Smooth muscle cell (in vitro differentiated cells): Measurements from ENCODE around the gene C11orf42. TPM values are rescaled to one million over a fixed set of nuclear protein-coding genes. Genes with fewer than 3 reads are reported as not detected.

Experiments
- DNase-seq: peaks from one replicate; lab custom pipeline; 2025; ENCODE audit not compliant: unreplicated experiment; lab: John Stamatoyannopoulos, UW
- H2AFZ ChIP-seq: fragments of 200-600 bp; sonication (generic); 2 replicates; pipeline ENCODE4 v1.6.0; 2016; ENCODE audit warnings: antibody characterized with exemption, low read depth, mild to moderate bottlenecking
- H3F3A ChIP-seq: fragments of 200-600 bp; sonication (generic); 2 replicates; pipeline ENCODE4 v1.6.0; 2017; ENCODE audit warnings: antibody characterized with exemption, low read depth
- H3K27ac ChIP-seq: fragments of 200-600 bp; sonication (generic); 2 replicates; pipeline ENCODE4 v1.5.1; 2016; ENCODE audit warnings: low read depth, mild to moderate bottlenecking
- H3K27me3 ChIP-seq: fragments of 200-600 bp; sonication (generic); 2 replicates; pipeline ENCODE4 v1.6.1; 2016; ENCODE audit warnings: low read depth, mild to moderate bottlenecking
- H3K36me3 ChIP-seq: fragments of 200-600 bp; sonication (generic); 2 replicates; pipeline ENCODE4 v1.5.1; 2016; ENCODE audit warnings: low read depth
- H3K4me1 ChIP-seq: fragments of 200-600 bp; sonication (generic); 2 replicates; pipeline ENCODE4 v1.5.1; 2016; ENCODE audit warnings: low read depth
- H3K4me2 ChIP-seq: fragments of 200-600 bp; sonication (generic); 2 replicates; pipeline ENCODE4 v1.6.0; 2016; ENCODE audit warnings: mild to moderate bottlenecking
- H3K4me3 ChIP-seq: fragments of 200-600 bp; sonication (generic); 2 replicates; pipeline ENCODE4 v1.5.1; 2016; ENCODE audit warnings: mild to moderate bottlenecking
- H3K79me2 ChIP-seq: fragments of 200-600 bp; sonication (generic); 2 replicates; pipeline ENCODE4 v1.6.0; 2016; ENCODE audit warnings: low read depth, mild to moderate bottlenecking
- H3K9ac ChIP-seq: fragments of 200-600 bp; sonication (generic); 2 replicates; pipeline ENCODE4 v1.6.0; 2016; ENCODE audit warnings: low read depth
- H3K9me3 ChIP-seq: fragments of 200-600 bp; sonication (generic); replicated peaks from 2 replicates; pipeline ENCODE4 v1.5.1; 2016; ENCODE audit warnings: low read depth
- H4K20me1 ChIP-seq: fragments of 200-600 bp; sonication (generic); 2 replicates; pipeline ENCODE4 v1.6.0; 2016; ENCODE audit warnings: low read depth
- CTCF ChIP-seq: fragments of 200-600 bp; sonication (generic); IDR thresholded peaks from 2 replicates; pipeline ENCODE4 v1.5.1; 2017; ENCODE audit warnings: borderline replicate concordance, mild to moderate bottlenecking, antibody characterized with exemption; ENCODE audit not compliant: insufficient read depth, poor library complexity, severe bottlenecking
- WGBS: methylation state at CpG from one replicate; pipeline ENCODE4 v1.1.7; 2016; ENCODE audit warnings: low lambda C conversion rate; 5-methylcytosine and 5-hydroxymethylcytosine counted together
- polyA plus RNA-seq: library from polyadenylated mRNA; unstranded; fragments of >200 nt; fragmentation: Nextera tagmentation; extraction: Ambion mirVana; gene quantifications from 2 replicates; pipeline ENCODE4 v1.2.1, GENCODE V29; 2016
- total RNA-seq: library from RNA; depleted of rRNA; stranded (reverse); fragments of >200 nt; gene quantifications from 2 replicates; pipeline ENCODE4 v1.2.3, GENCODE V29; 2014

Gene C11orf42
- not detected in 2 replicates for total RNA-seq
- 0.41 TPM in 1 of 2 replicates, not detected in the other for polyA plus RNA-seq

DNA sequence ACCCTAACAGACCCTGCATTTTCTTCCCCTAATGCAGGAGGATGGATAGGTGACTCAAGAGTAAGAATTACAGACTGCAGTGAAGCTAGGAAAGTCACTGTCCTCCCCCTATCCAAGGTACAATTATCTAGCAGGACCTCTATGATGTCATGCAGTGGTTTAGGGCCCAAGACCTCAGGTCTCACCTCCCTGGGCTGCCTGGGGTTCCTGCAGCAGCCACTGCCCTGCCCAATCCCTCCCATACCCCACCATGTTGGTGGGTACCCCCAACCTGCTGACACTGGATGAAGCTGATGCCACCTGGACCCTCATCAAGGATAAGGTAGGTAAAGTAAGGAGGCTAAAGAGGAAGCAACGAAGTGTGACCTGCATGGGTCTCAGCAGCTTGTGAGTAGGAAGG, at the start of gene C11orf42:
Gene C11orf42, plus strand, starts transcription at position 192 of the 400 bp plus-strand sequence. Its CDS starts 59 bp downstream, at position 251.
- H3F3A ChIP-seq = no peaks in the 10 kb centered on the region
- no peak within 1 kb of the TSS for H3K4me2 ChIP-seq
- H3K4me3 ChIP-seq = no peak within 1 kb of the TSS
- H3K9me3 ChIP-seq = no peaks in the 10 kb centered on the region
- H3K36me3 ChIP-seq = no peaks in the 10 kb centered on the region
- no peak within 1 kb of the TSS for H3K9ac ChIP-seq
- no peak for DNase-seq
- no peak for TF ChIP-seq CTCF
- no peaks in the 10 kb centered on the region for H3K4me1 ChIP-seq
- H3K27ac ChIP-seq = no peak within 1 kb of the TSS
- no peaks in the 10 kb centered on the region for H4K20me1 ChIP-seq
- 100% methylated on average over 1 of the region's 1 CpG for WGBS
- no peaks in the 10 kb centered on the region for H3K79me2 ChIP-seq
- no peaks in the 10 kb centered on the region for H3K27me3 ChIP-seq
- no peak within 1 kb of the TSS for H2AFZ ChIP-seq

DNA sequence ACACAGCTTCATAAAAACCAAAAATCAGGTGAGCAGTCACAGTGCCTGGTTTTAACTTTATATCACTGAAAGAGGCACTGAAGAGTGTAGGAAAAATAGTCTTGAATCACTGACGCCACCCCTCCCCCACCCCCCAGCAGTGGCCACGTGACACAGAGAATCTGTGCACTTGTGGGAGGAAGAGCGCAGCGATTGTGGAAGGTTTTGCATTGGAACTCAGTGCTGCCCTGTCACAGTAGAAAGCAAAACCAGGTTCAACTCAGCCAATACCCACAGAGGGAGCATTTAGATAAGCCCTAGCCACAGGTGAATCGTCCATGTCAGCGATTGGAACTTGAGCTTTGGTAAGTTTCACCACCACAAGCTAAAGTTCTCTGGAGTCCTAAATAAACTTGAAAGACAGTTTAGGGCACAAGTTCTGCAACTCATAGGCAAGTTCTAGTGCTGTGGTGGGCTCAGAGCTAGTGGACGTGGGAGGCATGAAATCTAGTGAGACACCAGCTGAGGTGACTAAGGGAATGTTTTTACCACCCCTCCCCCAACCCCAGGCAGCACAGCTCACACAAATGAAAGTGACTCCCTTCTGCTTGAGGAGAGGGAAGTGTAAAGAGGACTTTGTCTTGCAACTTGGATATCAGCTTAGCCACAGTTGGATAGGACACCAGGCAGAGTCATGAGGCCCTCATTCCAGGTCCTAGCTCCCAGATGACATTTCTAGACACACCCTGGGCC, 48.6 kb upstream of the C11orf42 start:
- H3K79me2 ChIP-seq = no peaks in the 10 kb centered on the region
- DNase-seq = no peak
- H3K27ac ChIP-seq = no peak overlapping the region
- no peaks in the 10 kb centered on the region for H3F3A ChIP-seq
- WGBS = 75% methylated on average over 7 of the region's 7 CpGs
- no peaks in the 10 kb centered on the region for H3K4me1 ChIP-seq
- H2AFZ ChIP-seq = no peak overlapping the region
- H3K9me3 ChIP-seq = no peaks in the 10 kb centered on the region
- no peaks in the 10 kb centered on the region for H3K27me3 ChIP-seq
- H4K20me1 ChIP-seq = no peaks in the 10 kb centered on the region
- no peak for TF ChIP-seq CTCF
- no peak overlapping the region for H3K9ac ChIP-seq
- no peak overlapping the region for H3K4me3 ChIP-seq
- H3K4me2 ChIP-seq = no peak overlapping the region
- no peaks in the 10 kb centered on the region for H3K36me3 ChIP-seq

DNA sequence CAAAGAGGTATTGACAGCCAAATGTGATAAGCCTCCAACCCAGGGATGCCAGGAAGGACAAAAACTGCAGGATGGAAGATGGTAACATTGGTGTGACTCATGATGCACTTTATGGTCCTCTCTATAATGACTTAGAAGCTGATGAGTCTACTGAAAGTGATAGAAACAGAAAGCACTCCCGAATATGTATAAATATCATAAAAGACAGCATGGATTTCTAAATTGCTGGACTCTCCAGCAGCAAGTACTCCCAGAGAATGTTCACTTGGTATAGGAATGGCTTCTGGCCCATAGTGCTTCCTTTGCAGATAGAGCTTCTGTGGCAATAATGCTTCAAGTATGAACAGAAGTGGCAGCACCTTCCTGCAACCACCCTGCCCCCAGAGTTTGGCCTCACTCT, 35.1 kb upstream of the C11orf42 start, which contains the start of gene OR52B2:
Gene OR52B2, minus strand, starts transcription at position 101 of the 400 bp plus-strand sequence. Its CDS starts 0 bp downstream, at position 101.
- H3K4me3 ChIP-seq = no peak within 1 kb of the TSS
- DNase-seq = no peak
- H2AFZ ChIP-seq = no peak within 1 kb of the TSS
- no peak within 1 kb of the TSS for H3K9ac ChIP-seq
- H3K79me2 ChIP-seq = no peaks in the 10 kb centered on the region
- no peaks in the 10 kb centered on the region for H3F3A ChIP-seq
- H3K9me3 ChIP-seq = no peaks in the 10 kb centered on the region
- no peaks in the 10 kb centered on the region for H3K4me1 ChIP-seq
- WGBS = 79% methylated on average over 1 of the region's 1 CpG
- H3K36me3 ChIP-seq = no peaks in the 10 kb centered on the region
- H3K27ac ChIP-seq = no peak within 1 kb of the TSS
- H3K4me2 ChIP-seq = no peak within 1 kb of the TSS
- no peaks in the 10 kb centered on the region for H4K20me1 ChIP-seq
- no peak for TF ChIP-seq CTCF
- H3K27me3 ChIP-seq = peaks cover 3% of the 10 kb centered on the region

- DNase-seq = no peak
- H3F3A ChIP-seq = no peaks in the 10 kb centered on the region
- H3K27ac ChIP-seq = no peak overlapping the region
- no peaks in the 10 kb centered on the region for H3K4me1 ChIP-seq
- H3K36me3 ChIP-seq = no peaks in the 10 kb centered on the region
- H3K4me3 ChIP-seq = no peak overlapping the region
- H3K27me3 ChIP-seq = no peaks in the 10 kb centered on the region
- H3K4me2 ChIP-seq = no peak overlapping the region
- WGBS = 70% methylated on average over 2 of the region's 2 CpGs
- no peak overlapping the region for H3K9ac ChIP-seq
- no peaks in the 10 kb centered on the region for H4K20me1 ChIP-seq
- no peaks in the 10 kb centered on the region for H3K79me2 ChIP-seq
- H3K9me3 ChIP-seq = no peaks in the 10 kb centered on the region
- H2AFZ ChIP-seq = no peak overlapping the region
- no peak for TF ChIP-seq CTCF
Measured at GRCh38 chr11:6175440-6175839, 29.9 kb upstream of the C11orf42 start.
